Keratinocyte (primary cell): Measurements from ENCODE around the gene LTBP2.

ENCODE experiments used
- EZH2 ChIP-seq: IDR thresholded peaks from one replicate; pipeline ENCODE4 v1.6.1; 2012; ENCODE audit warnings: inconsistent platforms, mild to moderate bottlenecking, low read length, moderate library complexity
- TF ChIP-seq, protein P1 (sequence below), 3 experiments: IDR thresholded peaks in 1 of 3; conservative IDR thresholded peaks in 1 of 3; optimal IDR thresholded peaks in 1 of 3; 2 replicates in 2 of 3; 3 replicates in 1 of 3; pipeline versions ENCODE3 to v1.5.1; 2011; ENCODE audit warnings: low read length in 3 of 3, mild to moderate bottlenecking in 3 of 3, moderate library complexity in 2 of 3, control low read depth in 1 of 3, inconsistent platforms in 1 of 3; ENCODE audit not compliant: insufficient read depth in 2 of 3; ENCODE audit errors: extremely low read depth in 1 of 3

DNA sequence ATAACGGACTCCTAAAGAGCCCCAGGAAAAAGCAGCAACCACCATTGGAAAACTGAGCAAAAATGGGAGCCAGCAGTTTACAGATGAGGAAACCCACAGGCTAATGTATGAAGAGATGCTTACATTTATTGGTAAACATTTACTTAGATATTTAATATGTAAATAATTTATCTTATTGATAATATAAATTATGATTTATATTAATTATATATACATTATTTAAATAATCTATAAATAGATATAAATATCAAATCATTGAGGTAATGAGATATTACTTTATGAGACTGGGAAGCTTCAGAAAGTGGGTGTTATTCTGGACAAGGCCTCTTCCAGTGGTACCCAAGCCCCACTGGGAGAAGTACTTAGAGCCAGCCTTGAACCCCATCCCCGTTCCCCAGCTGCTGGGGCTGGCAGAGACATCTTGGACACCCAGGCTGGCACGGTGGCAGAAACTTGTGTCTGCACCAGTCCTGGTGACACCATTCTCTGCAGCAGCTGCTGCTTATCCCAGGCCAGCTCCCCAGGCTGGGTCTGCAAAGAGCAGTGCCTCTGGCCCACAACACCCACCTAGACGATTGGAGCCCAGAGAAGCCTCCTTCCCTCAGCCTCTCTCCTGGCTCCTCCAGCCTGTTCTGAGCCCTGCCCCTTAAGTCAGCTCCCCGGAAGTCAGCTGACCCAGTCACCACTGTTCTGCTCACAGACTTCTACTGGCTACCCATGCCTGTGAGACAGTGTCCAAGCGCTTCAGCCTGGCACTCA is 92.5 kb downstream of the LTBP2 start:
- TF ChIP-seq, protein P1, sequence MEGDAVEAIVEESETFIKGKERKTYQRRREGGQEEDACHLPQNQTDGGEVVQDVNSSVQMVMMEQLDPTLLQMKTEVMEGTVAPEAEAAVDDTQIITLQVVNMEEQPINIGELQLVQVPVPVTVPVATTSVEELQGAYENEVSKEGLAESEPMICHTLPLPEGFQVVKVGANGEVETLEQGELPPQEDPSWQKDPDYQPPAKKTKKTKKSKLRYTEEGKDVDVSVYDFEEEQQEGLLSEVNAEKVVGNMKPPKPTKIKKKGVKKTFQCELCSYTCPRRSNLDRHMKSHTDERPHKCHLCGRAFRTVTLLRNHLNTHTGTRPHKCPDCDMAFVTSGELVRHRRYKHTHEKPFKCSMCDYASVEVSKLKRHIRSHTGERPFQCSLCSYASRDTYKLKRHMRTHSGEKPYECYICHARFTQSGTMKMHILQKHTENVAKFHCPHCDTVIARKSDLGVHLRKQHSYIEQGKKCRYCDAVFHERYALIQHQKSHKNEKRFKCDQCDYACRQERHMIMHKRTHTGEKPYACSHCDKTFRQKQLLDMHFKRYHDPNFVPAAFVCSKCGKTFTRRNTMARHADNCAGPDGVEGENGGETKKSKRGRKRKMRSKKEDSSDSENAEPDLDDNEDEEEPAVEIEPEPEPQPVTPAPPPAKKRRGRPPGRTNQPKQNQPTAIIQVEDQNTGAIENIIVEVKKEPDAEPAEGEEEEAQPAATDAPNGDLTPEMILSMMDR (optimal IDR thresholded peaks at IDR 0.05 in 1 of 3, IDR thresholded peaks at IDR 0.05 in 1 of 3, conservative IDR thresholded peaks at IDR 0.05 in 1 of 3; ENCODE audit: extremely low read depth in 1 of 3, insufficient read depth in 2 of 3, low read length in 3 of 3): no peak
- no peak for TF ChIP-seq EZH2
